CD4-positive, alpha-beta T cell treated with Interleukin-17A for 4 hours (primary cell): ENCODE data around the gene RNF175.

ENCODE experiments used
- DNase-seq: peaks from one replicate; pipeline ENCODE4 v3.0.0-alpha.2; 2020; ENCODE audit warnings: mixed read lengths

The RNF175 gene

GRCh38 chr4:153784166-153784699, 24.4 kb upstream of the RNF175 start:
- DNase-seq = no peak

GRCh38 chr4:153782581-153782980, 22.8 kb upstream of the RNF175 start:
- DNase-seq = no peak

GRCh38 chr4:153781717-153782416, 22.0 kb upstream of the RNF175 start:
- DNase-seq = no peak

- DNase-seq = no peak
Measured at GRCh38 chr4:153781280-153781679, 21.5 kb upstream of the RNF175 start.

GRCh38 chr4:153780876-153781275, 21.1 kb upstream of the RNF175 start:
- no peak for DNase-seq

GRCh38 chr4:153780221-153780620, 20.4 kb upstream of the RNF175 start:
- DNase-seq = no peak

- no peak for DNase-seq
Measured at GRCh38 chr4:153778383-153778782, 18.6 kb upstream of the RNF175 start.

GRCh38 chr4:153777421-153777820, 17.6 kb upstream of the RNF175 start:
- no peak for DNase-seq

GRCh38 chr4:153776601-153777000, 16.8 kb upstream of the RNF175 start:
- DNase-seq = no peak

- DNase-seq = no peak
Measured at GRCh38 chr4:153773236-153773690, 13.4 kb upstream of the RNF175 start.

GRCh38 chr4:153771046-153771445, 11.2 kb upstream of the RNF175 start:
- no peak for DNase-seq

- no peak for DNase-seq
Measured at GRCh38 chr4:153766758-153767157, 6.9 kb upstream of the RNF175 start.

- DNase-seq = no peak
Measured at GRCh38 chr4:153765894-153766293, 6.1 kb upstream of the RNF175 start.

GRCh38 chr4:153764601-153765368, 5.0 kb upstream of the RNF175 start:
- no peak for DNase-seq

- no peak for DNase-seq
Measured at GRCh38 chr4:153763404-153763803, 3.6 kb upstream of the RNF175 start.

GRCh38 chr4:153758688-153759406, 977 bp downstream of the RNF175 start:
- DNase-seq = no peak

- no peak for DNase-seq
Measured at GRCh38 chr4:153758136-153758535, 1.7 kb downstream of the RNF175 start.

GRCh38 chr4:153757407-153757806, 2.4 kb downstream of the RNF175 start:
- no peak for DNase-seq

- peak; percentile 36 for DNase-seq
Measured at GRCh38 chr4:153755186-153755585, 4.6 kb downstream of the RNF175 start.

GRCh38 chr4:153750197-153750817, 9.5 kb downstream of the RNF175 start:
- DNase-seq = peak; percentile 77

- no peak for DNase-seq
Measured at GRCh38 chr4:153748378-153748777, 11.4 kb downstream of the RNF175 start.

- no peak for DNase-seq
Measured at GRCh38 chr4:153747406-153747955, 12.3 kb downstream of the RNF175 start.

- DNase-seq = no peak
Measured at GRCh38 chr4:153745651-153746050, 14.2 kb downstream of the RNF175 start.
